GM23248 (cell line): ENCODE results near the gene CEP41. TPM values are rescaled to one million over a fixed set of nuclear protein-coding genes. Genes with fewer than 3 reads are reported as not detected.
A peak's percentile ranks its signal among the peaks of the same experiment; 100 is the strongest.

Experiments
- DNase-seq: peaks from one replicate; pipeline ENCODE4 v3.0.0-alpha.2; 2015
- H2AFZ ChIP-seq: fragments of 200-600 bp; sonication (generic); 2 replicates; pipeline ENCODE4 v1.6.1; 2016; ENCODE audit warnings: antibody characterized with exemption
- H3F3A ChIP-seq: fragments of 200-600 bp; sonication (generic); 2 replicates; pipeline ENCODE4 v1.6.1; 2016; ENCODE audit warnings: mild to moderate bottlenecking, antibody characterized with exemption, mixed run types; ENCODE audit not compliant: insufficient read depth
- H3K27ac ChIP-seq: fragments of 200-600 bp; sonication (generic); 2 replicates; pipeline ENCODE4 v1.5.1; 2016; ENCODE audit warnings: mild to moderate bottlenecking
- H3K27me3 ChIP-seq: fragments of 200-600 bp; sonication (generic); replicated peaks from 2 replicates; pipeline ENCODE4 v1.6.1; 2016; ENCODE audit warnings: mild to moderate bottlenecking; ENCODE audit not compliant: insufficient read depth
- H3K36me3 ChIP-seq: fragments of 200-600 bp; sonication (generic); 2 replicates; pipeline ENCODE4 v1.6.1; 2016; ENCODE audit warnings: low read depth, mild to moderate bottlenecking
- H3K4me1 ChIP-seq: fragments of 200-600 bp; sonication (generic); 2 replicates; pipeline ENCODE4 v1.6.1; 2016; ENCODE audit warnings: mild to moderate bottlenecking; ENCODE audit not compliant: insufficient read depth
- H3K4me2 ChIP-seq: fragments of 200-600 bp; sonication (generic); one replicate; pipeline ENCODE4 v1.6.1; 2016; ENCODE audit warnings: mild to moderate bottlenecking; ENCODE audit not compliant: unreplicated experiment
- H3K4me3 ChIP-seq: fragments of 200-600 bp; sonication (generic); 2 replicates; pipeline ENCODE4 v1.5.1; 2016; ENCODE audit warnings: mild to moderate bottlenecking
- H3K79me2 ChIP-seq: fragments of 200-600 bp; sonication (generic); 2 replicates; pipeline ENCODE4 v1.6.1; 2016; ENCODE audit warnings: mild to moderate bottlenecking; ENCODE audit not compliant: insufficient read depth
- H3K9ac ChIP-seq: fragments of 200-600 bp; sonication (generic); 2 replicates; pipeline ENCODE4 v1.6.1; 2016; ENCODE audit warnings: mild to moderate bottlenecking
- H3K9me2 ChIP-seq: fragments of 200-600 bp; sonication (generic); 2 replicates; pipeline ENCODE4 v1.6.1; 2016; ENCODE audit warnings: mixed run types, mild to moderate bottlenecking, moderate library complexity; ENCODE audit not compliant: insufficient read depth
- H3K9me3 ChIP-seq: fragments of 200-600 bp; sonication (generic); one replicate; pipeline ENCODE4 v1.6.1; 2017; ENCODE audit warnings: low read depth
- H4K20me1 ChIP-seq: fragments of 200-600 bp; sonication (generic); 2 replicates; pipeline ENCODE4 v1.6.0; 2016; ENCODE audit not compliant: insufficient read depth
- EZH2 ChIP-seq: fragments of 200-600 bp; sonication (generic); IDR thresholded peaks from 2 replicates; pipeline ENCODE4 v1.6.1; 2018; ENCODE audit warnings: antibody characterized with exemption, mild to moderate bottlenecking; ENCODE audit not compliant: insufficient read depth, poor library complexity, severe bottlenecking
- EZH2phosphoT487 ChIP-seq: fragments of 200-600 bp; sonication (generic); IDR thresholded peaks from 2 replicates; pipeline ENCODE4 v1.6.1; 2018; ENCODE audit warnings: antibody characterized with exemption, moderate library complexity, mild to moderate bottlenecking, low read depth; ENCODE audit not compliant: insufficient read depth
- WGBS, 2 experiments: methylation state at CpG; one replicate each; pipeline ENCODE4 v1.1.6; 2015 to 2017; ENCODE audit warnings: low lambda C conversion rate in 2 of 2, low coverage in 1 of 2; ENCODE audit errors: missing lambda C conversion rate in 2 of 2; 5-methylcytosine and 5-hydroxymethylcytosine counted together
- in situ Hi-C: fragments of 300-500 bp; cut with MboI; formaldehyde crosslinking; loops from 2 replicates; pipeline ENCODE4 v1.15.0; 2020
- polyA plus RNA-seq: library from polyadenylated mRNA; unstranded; fragments of >200 nt; fragmentation: Nextera tagmentation; extraction: Ambion mirVana; gene quantifications from 2 replicates; pipeline ENCODE4 v1.2.1, GENCODE V29; 2016
- total RNA-seq: library from RNA; depleted of rRNA; stranded (reverse); fragments of >200 nt; shearing (Covaris generic); gene quantifications from 2 replicates; pipeline ENCODE4 v1.2.3, GENCODE V29; 2014

The CEP41 gene
- total and polyA plus RNA-seq, 2 experiments from 2014 or later = 18.3 to 32.3 TPM

DNA sequence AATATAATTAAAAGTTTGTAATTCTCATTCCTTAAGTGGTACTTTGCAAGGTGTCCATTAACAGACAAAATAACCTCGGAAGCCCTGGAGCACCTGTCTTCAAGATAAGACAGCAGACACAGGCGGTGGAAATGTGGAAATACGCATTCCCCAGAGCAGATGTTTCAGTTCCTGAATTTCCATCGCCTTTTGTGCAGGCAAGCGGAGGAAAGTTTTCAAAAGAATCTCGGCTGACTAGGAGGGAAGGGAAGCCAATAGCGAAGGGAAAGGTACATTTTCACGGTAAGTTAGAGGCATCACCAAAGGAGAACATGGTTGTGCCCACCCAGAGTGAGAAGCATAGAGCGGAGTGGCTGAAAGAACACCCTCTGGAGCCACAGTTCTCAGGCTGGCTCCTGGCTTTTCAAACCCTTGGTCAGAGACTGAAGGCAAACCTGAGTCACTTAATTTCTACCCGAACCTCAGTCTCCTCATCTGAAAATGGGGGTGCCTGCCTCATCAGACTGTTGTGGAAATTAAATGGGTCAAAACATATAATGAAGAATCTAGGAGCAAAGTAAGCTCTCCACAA lies 46.9 kb downstream of the CEP41 start:
- Histone ChIP-seq H3K36me3 (no peaks in the 10 kb centered on the region), H3K79me2 (no peaks in the 10 kb centered on the region), H2AFZ (no peak overlapping the region), H3K9me2 (no peaks in the 10 kb centered on the region), H3K27me3 (no peaks in the 10 kb centered on the region), H3K27ac (no peak overlapping the region), H3K4me1 (peaks cover 22% of the 10 kb centered on the region), H3K9me3 (no peaks in the 10 kb centered on the region), H3K4me3 (no peak overlapping the region), H3K4me2 (peak overlapping the region; percentile 52), H4K20me1 (no peaks in the 10 kb centered on the region), H3K9ac (no peak overlapping the region), H3F3A (peaks cover 30% of the 10 kb centered on the region)
- DNase-seq = no peak
- TF ChIP-seq EZH2phosphoT487 (no peak), EZH2 (no peak)
- 81 to 84% methylated on average over 10 of the region's 10 CpGs for WGBS, 2 experiments
- in situ Hi-C loops = no loop called here

DNA sequence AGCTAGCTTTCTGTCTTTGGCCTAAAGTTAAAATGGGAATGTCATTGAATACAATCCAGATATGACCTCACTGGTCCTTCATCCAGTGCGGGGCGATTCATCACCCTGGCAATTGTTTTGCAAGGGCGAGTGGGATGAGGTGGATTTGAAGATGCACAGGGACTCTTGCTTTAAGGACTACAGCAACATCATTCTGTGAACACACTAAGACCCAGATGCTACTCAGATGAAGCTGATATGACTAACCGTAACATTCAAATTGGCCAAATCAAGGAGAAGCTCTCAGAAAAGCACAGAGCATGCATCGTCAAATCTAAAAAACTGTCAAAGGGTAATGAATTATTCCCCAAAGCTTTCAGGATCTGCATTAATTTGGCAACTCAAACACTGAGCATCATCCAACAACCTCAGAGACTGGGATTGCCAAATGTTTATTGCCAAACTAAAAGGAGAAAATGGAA lies 47.7 kb downstream of the CEP41 start:
- Histone ChIP-seq H3K79me2 (no peaks in the 10 kb centered on the region), H2AFZ (peak overlapping the region; percentile 48), H3K9me2 (no peaks in the 10 kb centered on the region), H3K9ac (no peak overlapping the region; the same call in 1 of the 2 replicates), H3K9me3 (no peaks in the 10 kb centered on the region), H3K36me3 (no peaks in the 10 kb centered on the region), H3K27me3 (no peaks in the 10 kb centered on the region), H3K4me3 (0 out of 2 replicates have a peak overlapping the region, but pooled peaks have one; percentile 4), H3K4me2 (peak overlapping the region; percentile 52), H3F3A (peaks cover 30% of the 10 kb centered on the region), H3K27ac (peak overlapping the region; percentile 63), H4K20me1 (no peaks in the 10 kb centered on the region), H3K4me1 (peaks cover 22% of the 10 kb centered on the region)
- TF ChIP-seq EZH2phosphoT487 (no peak), EZH2 (no peak)
- 9 to 12% methylated on average over 5 of the region's 5 CpGs for WGBS, 2 experiments
- in situ Hi-C loops = no loop called here
- peak; percentile 89 for DNase-seq

DNA sequence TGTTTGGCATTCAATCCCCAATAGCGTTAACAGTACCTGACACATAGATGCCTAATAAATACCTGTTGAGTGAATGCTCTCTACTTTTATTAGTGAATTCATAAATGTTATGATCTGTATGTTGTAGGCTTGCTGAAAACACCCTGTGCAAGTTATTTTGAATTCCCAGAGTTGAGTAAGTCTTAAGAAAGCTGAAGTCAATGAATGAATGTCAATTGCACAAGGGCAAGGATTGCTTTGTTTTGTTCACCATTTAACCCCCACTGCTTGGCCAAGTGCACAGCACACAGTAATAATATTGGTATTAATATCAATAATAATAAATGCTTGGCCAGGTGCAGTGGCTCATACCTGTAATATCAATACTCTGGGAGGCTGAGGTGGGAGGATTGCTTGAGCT lies 50.3 kb downstream of the CEP41 start:
- WGBS, 2 experiments = 96 to 98% methylated on average over 1 of the region's 1 CpG
- Histone ChIP-seq H3K4me3 (no peak overlapping the region), H3K4me1 (peaks cover 22% of the 10 kb centered on the region), H3K79me2 (no peaks in the 10 kb centered on the region), H3K36me3 (no peaks in the 10 kb centered on the region), H3K27ac (no peak overlapping the region), H3K9me3 (no peaks in the 10 kb centered on the region), H3F3A (peaks cover 30% of the 10 kb centered on the region), H4K20me1 (no peaks in the 10 kb centered on the region), H3K9ac (no peak overlapping the region), H2AFZ (no peak overlapping the region), H3K27me3 (no peaks in the 10 kb centered on the region), H3K4me2 (no peak overlapping the region), H3K9me2 (no peaks in the 10 kb centered on the region)
- in situ Hi-C loops = no loop called here
- TF ChIP-seq EZH2 = no peak
- no peak for TF ChIP-seq EZH2phosphoT487
- no peak for DNase-seq

DNA sequence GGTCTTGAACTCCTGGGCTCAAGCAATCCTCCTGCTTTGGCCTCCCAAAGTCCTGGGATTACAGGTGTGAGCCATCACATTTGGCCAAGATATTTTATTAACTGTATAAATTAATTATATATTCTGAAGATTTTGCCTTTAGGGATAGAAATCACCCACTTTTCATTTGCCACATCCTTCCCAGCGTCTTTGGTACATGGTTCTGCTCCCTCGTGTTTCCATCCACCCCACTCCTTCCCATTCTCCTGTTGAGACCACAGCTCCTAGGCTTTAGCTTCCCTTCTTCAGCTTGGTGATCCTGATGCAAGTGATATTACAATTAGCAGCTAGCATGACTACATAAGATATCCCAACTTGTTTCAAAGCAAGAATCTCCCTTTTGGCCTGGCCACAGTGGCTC lies 52.1 kb downstream of the CEP41 start:
- no peak for DNase-seq
- H3K27me3 ChIP-seq = no peaks in the 10 kb centered on the region
- no peak overlapping the region for H3K27ac ChIP-seq
- in situ Hi-C loops = no loop called here
- H3K9me3 ChIP-seq = no peaks in the 10 kb centered on the region
- H3K4me1 ChIP-seq = peaks cover 21% of the 10 kb centered on the region
- no peak overlapping the region for H2AFZ ChIP-seq
- no peaks in the 10 kb centered on the region for H3K79me2 ChIP-seq
- H3F3A ChIP-seq = peaks cover 22% of the 10 kb centered on the region
- H3K9me2 ChIP-seq = no peaks in the 10 kb centered on the region
- no peak overlapping the region for H3K4me2 ChIP-seq
- H3K4me3 ChIP-seq = no peak overlapping the region
- 89 to 98% methylated on average over 2 of the region's 2 CpGs for WGBS, 2 experiments
- H3K36me3 ChIP-seq = no peaks in the 10 kb centered on the region
- no peak overlapping the region for H3K9ac ChIP-seq
- H4K20me1 ChIP-seq = no peaks in the 10 kb centered on the region
- TF ChIP-seq EZH2 (no peak), EZH2phosphoT487 (no peak)
